Right lobe of liver (tissue), 6 donors: ENCODE results near the gene MAPKAP1. TPM values are rescaled to one million over a fixed set of nuclear protein-coding genes. Genes with fewer than 3 reads are reported as not detected.
"Not testable (repeated sequence)": the region's sequence is repeated elsewhere in the genome, so short reads cannot be mapped to it uniquely, and the experiment has no call there.

Experiments used
- ATAC-seq, 4 donors: fragments of 200-7000 bp; cut with Tn5 transposase; one replicate each; pipeline ENCODE4 v1.9.1; 2020; ENCODE audit warnings: mild to moderate bottlenecking in 4 of 4, moderate library complexity in 4 of 4
- DNase-seq, 3 donors: peaks; one replicate each; pipeline ENCODE4 v3.0.0-alpha.2; 2020
- H3K27ac ChIP-seq, 3 donors: fragments of 200-600 bp; one replicate each; pipeline ENCODE4 v1.8.0; 2022
- H3K27me3 ChIP-seq, 2 donors: fragments of 200-600 bp; one replicate each; pipeline ENCODE4 v1.8.0; 2022
- H3K36me3 ChIP-seq, 4 donors: fragments of 200-600 bp; sonication (generic) in 1 of 4; one replicate each; pipeline versions ENCODE4 v1.5.1 to v1.8.0; 2017 to 2022; ENCODE audit warnings: control low read depth in 1 of 4
- H3K4me1 ChIP-seq, 4 donors: fragments of 200-600 bp; sonication (generic) in 1 of 4; one replicate each; pipeline versions ENCODE4 v1.5.1 to v1.8.0; 2017 to 2022; ENCODE audit warnings: control low read depth in 1 of 4
- H3K4me3 ChIP-seq, 3 donors: fragments of 200-600 bp; one replicate each; pipeline ENCODE4 v1.8.0; 2022
- H3K9me3 ChIP-seq, 4 donors: fragments of 200-600 bp; sonication (generic) in 1 of 4; one replicate each; pipeline versions ENCODE4 v1.5.1 to v1.8.0; 2017 to 2022; ENCODE audit warnings: control low read depth in 1 of 4
- CTCF ChIP-seq, 4 donors: fragments of 200-600 bp in 3 of 4; fragments of 450-650 bp in 1 of 4; IDR thresholded peaks; one replicate each; pipeline versions ENCODE4 v1.5.1 to v1.8.0; 2016 to 2022; ENCODE audit warnings: antibody characterized with exemption in 4 of 4, mild to moderate bottlenecking in 2 of 4
- POLR2A ChIP-seq: fragments of 450-650 bp; IDR thresholded peaks from one replicate; pipeline ENCODE4 v1.6.1; 2017; ENCODE audit warnings: antibody characterized with exemption, mild to moderate bottlenecking
- WGBS: methylation state at CpG from one replicate; pipeline ENCODE4 v1.1.6; 2018; ENCODE audit warnings: low coverage, low lambda C conversion rate; ENCODE audit not compliant: insufficient coverage; ENCODE audit errors: missing lambda C conversion rate; 5-methylcytosine and 5-hydroxymethylcytosine counted together
- intact Hi-C, 2 donors: fragments of 100-400 bp; cut with DNase I; formaldehyde crosslinking; loops; one replicate each; pipeline versions ENCODE4 v1.11.2 to v1.14.1; 2022
- total RNA-seq, 6 experiments: library from RNA; depleted of rRNA in 2 of 6; stranded (reverse); fragments of >200 nt in 2 of 6; fragmentation: NEBNext Ultra II Directional in 3 of 6; extraction: Animal tissue kit (Norgen Biotek cat#: 25700) in 3 of 6; gene quantifications; one replicate each; pipeline versions ENCODE4 v1.1.0 to v1.2.4, GENCODE V29; 2016 to 2023
- donor health status: DM: no; HTN: yes; CAD: no.
- donor health status: DM: no; HTN: no; CAD: no.
- donor health status: DM: no; HTN: no; CAD: no.
- donor health status: DM: no; HTN: yes; CAD: no.
- donor health status: DM: no; HTN: yes; CAD: no.

Gene MAPKAP1
- total RNA-seq, 6 experiments from 2014 or later = 29.6 to 53.2 (median 48.3) TPM

GRCh38 chr9:125694478-125694877 lies 12.5 kb downstream of the MAPKAP1 start:
- Histone ChIP-seq H3K27me3 (no peaks in the 10 kb centered on the region), H3K9me3 (no peaks in the 10 kb centered on the region), H3K27ac (no peak overlapping the region), H3K4me3 (no peak overlapping the region), H3K4me1 (no peaks in the 10 kb centered on the region), H3K36me3 (no peaks in the 10 kb centered on the region)
- intact Hi-C loops = no loop called here
- 85% methylated on average over 3 of the region's 3 CpGs for whole genome bisulfite sequencing
- no peak for ATAC-seq
- no peak for TF ChIP-seq POLR2A
- TF ChIP-seq CTCF (IDR thresholded peaks at IDR 0.05) = no peak
- no peak for DNase-seq

GRCh38 chr9:125693492-125693891 lies 13.5 kb downstream of the MAPKAP1 start:
- ATAC-seq, DNase-seq, H3K4me1 ChIP-seq, H3K27ac ChIP-seq, H3K9me3 ChIP-seq, intact Hi-C loops, H3K27me3 ChIP-seq, H3K36me3 ChIP-seq, H3K4me3 ChIP-seq: not testable (repeated sequence)
- WGBS = 72% methylated on average over 10 of the region's 10 CpGs

GRCh38 chr9:125691869-125692268 lies 15.1 kb downstream of the MAPKAP1 start:
- 82% methylated on average over 2 of the region's 2 CpGs for WGBS
- Histone ChIP-seq H3K36me3 (no peaks in the 10 kb centered on the region), H3K27ac (no peak overlapping the region), H3K27me3 (no peaks in the 10 kb centered on the region), H3K4me3 (no peak overlapping the region), H3K9me3 (no peaks in the 10 kb centered on the region), H3K4me1 (no peaks in the 10 kb centered on the region)
- intact Hi-C loops = no loop called here
- TF ChIP-seq CTCF (IDR thresholded peaks at IDR 0.05) (no peak), POLR2A (no peak)
- ATAC-seq = no peak
- DNase-seq = no peak

- 88% methylated on average over 6 of the region's 10 CpGs for WGBS
- peak in 3 of 4 donors; percentile 21 to 61 (median 42) for ATAC-seq
These were observed 16.3 kb downstream of the MAPKAP1 start for GRCh38 chr9:125690679-125691078.

More at GRCh38 chr9:125690679-125691078, 16.3 kb downstream of the MAPKAP1 start:
- Histone ChIP-seq H3K4me1 (no peaks in the 10 kb centered on the region), H3K27me3 (no peaks in the 10 kb centered on the region), H3K27ac (no peak overlapping the region), H3K9me3 (no peaks in the 10 kb centered on the region), H3K36me3 (no peaks in the 10 kb centered on the region), H3K4me3 (no peak overlapping the region)
- no peak for DNase-seq
- intact Hi-C loops = no loop called here
- TF ChIP-seq POLR2A = no peak
- no peak for TF ChIP-seq CTCF (IDR thresholded peaks at IDR 0.05)
